ENCODE results near the gene VEGFC.

VEGFC gene

GRCh38 chr4:176642472-176642871 lies 150.2 kb downstream of the VEGFC start:
- DNase-seq (ENCODE audit: low read depth, low spot score): peak; percentile 2
- no peak overlapping the region for H3K4me3 ChIP-seq (ENCODE audit: low read length)

GRCh38 chr4:176641237-176641636 lies 151.5 kb downstream of the VEGFC start:
- H3K4me3 ChIP-seq (ENCODE audit: low read length): no peak overlapping the region
- no peak for DNase-seq (ENCODE audit: low read depth, low spot score)

DNA sequence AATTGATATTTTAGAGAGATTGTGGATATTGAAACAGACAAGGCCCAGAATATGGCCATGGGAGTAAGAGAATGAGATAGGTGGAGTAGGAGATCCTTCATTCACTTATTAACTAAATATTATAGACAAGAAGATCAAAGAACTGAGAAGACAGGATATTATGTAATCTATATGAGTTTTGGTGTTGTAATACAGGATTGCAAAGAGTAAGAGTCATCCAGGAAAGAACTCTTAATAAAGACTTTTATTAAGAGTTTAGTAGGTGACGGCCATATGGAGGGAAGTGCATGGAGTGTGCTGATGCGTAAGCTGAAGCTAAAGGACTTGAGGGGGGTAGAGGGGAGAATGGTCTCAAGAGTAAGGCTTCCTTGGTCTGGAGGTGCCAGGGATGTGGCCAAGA lies 153.7 kb downstream of the VEGFC start:
- no peak overlapping the region for H3K4me3 ChIP-seq (ENCODE audit: low read length)
- no peak for DNase-seq (ENCODE audit: low read depth, low spot score)

GRCh38 chr4:176636292-176636691 lies 156.4 kb downstream of the VEGFC start:
- no peak overlapping the region for H3K4me3 ChIP-seq (ENCODE audit: low read length)
- no peak for DNase-seq (ENCODE audit: low read depth, low spot score)

GRCh38 chr4:176635372-176636261 lies 157.1 kb downstream of the VEGFC start:
- H3K4me3 ChIP-seq (ENCODE audit: low read length): no peak overlapping the region
- no peak for DNase-seq (ENCODE audit: low read depth, low spot score)

All from Jurkat, Clone E6-1 (cell line).